Tibial nerve (tissue), 4 donors: ENCODE results near the gene GNA12. TPM values are rescaled to one million over a fixed set of nuclear protein-coding genes. Genes with fewer than 3 reads are reported as not detected.
"Not testable (repeated sequence)": the region's sequence is repeated elsewhere in the genome, so short reads cannot be mapped to it uniquely, and the experiment has no call there.

Experiments
- DNase-seq, 2 donors: peaks; one replicate each; pipeline ENCODE4 v3.0.0-alpha.2; 2019; ENCODE audit warnings: low spot score in 2 of 2
- H3K27ac ChIP-seq, 4 donors: fragments of 200-600 bp; sonication (generic) in 3 of 4; one replicate each; pipeline ENCODE4 v1.5.1; 2017 to 2019; ENCODE audit warnings: mild to moderate bottlenecking in 1 of 4
- H3K27me3 ChIP-seq, 2 donors: fragments of 200-600 bp; sonication (generic) in 1 of 2; one replicate each; pipeline versions ENCODE4 v1.5.1 to v1.6.0; 2017 to 2019
- H3K36me3 ChIP-seq, 3 donors: fragments of 200-600 bp; sonication (generic); one replicate each; pipeline ENCODE4 v1.5.1; 2018 to 2019
- H3K4me1 ChIP-seq, 4 donors: fragments of 200-600 bp; sonication (generic) in 3 of 4; one replicate each; pipeline ENCODE4 v1.5.1; 2017 to 2019
- H3K4me3 ChIP-seq, 4 donors: fragments of 200-600 bp; sonication (generic) in 3 of 4; one replicate each; pipeline ENCODE4 v1.5.1; 2017 to 2019; ENCODE audit warnings: mild to moderate bottlenecking in 1 of 4, moderate library complexity in 1 of 4
- H3K9me3 ChIP-seq, 4 donors: fragments of 200-600 bp; sonication (generic) in 3 of 4; one replicate each; pipeline ENCODE4 v1.5.1; 2017 to 2019
- EP300 ChIP-seq, 2 donors: sonication (generic); formaldehyde crosslinking; IDR thresholded peaks; one replicate each; pipeline ENCODE4 v1.6.1; 2017; ENCODE audit warnings: antibody characterized with exemption in 2 of 2, mild to moderate bottlenecking in 1 of 2
- POLR2A ChIP-seq, 2 donors: fragments of 450-650 bp; IDR thresholded peaks; one replicate each; pipeline ENCODE4 v1.6.1; 2017; ENCODE audit warnings: antibody characterized with exemption in 2 of 2, mild to moderate bottlenecking in 2 of 2, moderate library complexity in 2 of 2
- WGBS, 2 donors: methylation state at CpG; one replicate each; pipeline ENCODE4 v1.1.5; 2018; 5-methylcytosine and 5-hydroxymethylcytosine counted together
- total RNA-seq, 4 donors: library from RNA; depleted of rRNA; stranded (reverse); fragments of >200 nt; gene quantifications; one replicate each; pipeline ENCODE4 v1.1.0, GENCODE V29; 2016
- TF ChIP-seq, protein P1 (sequence below), 5 experiments: fragments of 200-600 bp in 3 of 5; fragments of 450-650 bp in 2 of 5; sonication (generic) in 3 of 5; IDR thresholded peaks; one replicate each; pipeline ENCODE4 v1.5.1; 2016 to 2019; ENCODE audit warnings: antibody characterized with exemption in 5 of 5, mild to moderate bottlenecking in 3 of 5, moderate library complexity in 2 of 5

Gene GNA12
- total RNA-seq, 4 donors from 2014 or later, result 21.3 to 36.0 (median 29.4) TPM

DNA sequence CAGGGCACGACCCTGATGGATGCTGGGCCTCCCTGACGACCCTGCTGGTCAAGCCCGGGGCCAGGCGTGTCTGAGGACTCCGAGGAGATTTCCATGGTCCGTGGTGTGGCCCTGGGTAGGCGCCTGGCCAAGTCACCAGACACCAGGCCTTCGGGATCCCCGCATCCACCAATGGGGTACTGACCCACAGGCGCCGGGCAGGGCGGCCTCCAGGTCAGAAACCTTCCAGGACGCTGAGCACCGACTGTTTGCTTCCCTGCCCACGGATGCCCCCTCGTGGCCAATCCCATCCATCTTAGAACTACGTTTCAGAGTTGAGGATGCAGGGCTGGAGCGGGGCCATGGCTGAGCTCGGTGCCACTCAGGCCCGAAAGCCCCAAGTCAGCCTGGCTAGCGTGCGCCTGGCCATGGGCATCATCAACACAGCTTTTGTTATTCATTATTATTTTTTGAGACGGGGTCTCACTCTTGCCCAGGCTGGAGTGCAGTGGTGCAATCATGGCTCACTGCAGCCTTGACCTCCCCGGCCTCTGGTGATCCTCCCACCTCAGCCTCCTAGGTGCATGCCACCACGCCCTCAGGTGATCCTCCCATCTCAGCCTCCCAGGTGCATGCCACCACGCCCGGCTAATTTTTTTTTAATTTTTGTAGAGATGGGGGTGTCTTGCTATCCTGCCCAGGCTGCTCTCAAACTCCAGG is 163.2 kb downstream of the GNA12 start:
- H3K4me1 ChIP-seq, result peaks cover 0 to 9% (median 0%) of the 10 kb centered on the region in 4 donors
- no peak overlapping the region for H3K27ac ChIP-seq
- H3K9me3 ChIP-seq, result peaks cover 0 to 6% (median 0%) of the 10 kb centered on the region in 4 donors
- peak; percentile 67 to 80 for DNase-seq
- peaks cover 0 to 17% of the 10 kb centered on the region in 2 donors for H3K27me3 ChIP-seq
- no peaks in the 10 kb centered on the region for H3K36me3 ChIP-seq
- no peak for TF ChIP-seq POLR2A (IDR thresholded peaks at IDR 0.05)
- TF ChIP-seq, protein P1, sequence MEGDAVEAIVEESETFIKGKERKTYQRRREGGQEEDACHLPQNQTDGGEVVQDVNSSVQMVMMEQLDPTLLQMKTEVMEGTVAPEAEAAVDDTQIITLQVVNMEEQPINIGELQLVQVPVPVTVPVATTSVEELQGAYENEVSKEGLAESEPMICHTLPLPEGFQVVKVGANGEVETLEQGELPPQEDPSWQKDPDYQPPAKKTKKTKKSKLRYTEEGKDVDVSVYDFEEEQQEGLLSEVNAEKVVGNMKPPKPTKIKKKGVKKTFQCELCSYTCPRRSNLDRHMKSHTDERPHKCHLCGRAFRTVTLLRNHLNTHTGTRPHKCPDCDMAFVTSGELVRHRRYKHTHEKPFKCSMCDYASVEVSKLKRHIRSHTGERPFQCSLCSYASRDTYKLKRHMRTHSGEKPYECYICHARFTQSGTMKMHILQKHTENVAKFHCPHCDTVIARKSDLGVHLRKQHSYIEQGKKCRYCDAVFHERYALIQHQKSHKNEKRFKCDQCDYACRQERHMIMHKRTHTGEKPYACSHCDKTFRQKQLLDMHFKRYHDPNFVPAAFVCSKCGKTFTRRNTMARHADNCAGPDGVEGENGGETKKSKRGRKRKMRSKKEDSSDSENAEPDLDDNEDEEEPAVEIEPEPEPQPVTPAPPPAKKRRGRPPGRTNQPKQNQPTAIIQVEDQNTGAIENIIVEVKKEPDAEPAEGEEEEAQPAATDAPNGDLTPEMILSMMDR (IDR thresholded peaks at IDR 0.05), result peak; percentile 60 to 86 (median 64)
- 31 to 39% methylated on average over 21 to 27 of the region's 27 CpGs for WGBS, 2 donors
- H3K4me3 ChIP-seq, result no peak overlapping the region

DNA sequence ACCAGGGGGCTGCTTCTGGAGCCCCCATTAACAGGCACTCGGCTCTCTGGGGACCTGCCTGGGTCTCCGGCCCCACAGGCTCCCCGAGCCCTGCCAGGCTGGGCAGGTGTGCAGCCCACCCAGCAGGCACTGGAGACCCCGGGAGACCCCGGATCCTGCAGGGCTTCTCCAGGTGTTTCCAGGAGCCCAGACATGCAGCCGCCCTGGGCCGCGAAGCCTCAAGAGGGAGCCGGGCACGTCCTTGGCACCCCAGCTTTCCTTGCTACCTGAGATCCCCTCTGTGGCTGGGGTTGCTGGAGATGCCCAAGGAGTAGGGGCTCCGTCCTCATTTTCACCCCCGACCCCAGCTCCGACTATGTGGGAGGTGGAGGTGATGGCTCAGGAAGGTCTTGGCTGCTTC is 163.9 kb downstream of the GNA12 start:
- peaks cover 0 to 9% (median 0%) of the 10 kb centered on the region in 4 donors for H3K4me1 ChIP-seq
- no peaks in the 10 kb centered on the region for H3K36me3 ChIP-seq
- no peak for DNase-seq
- 87% methylated on average over 10 to 11 of the region's 13 CpGs for WGBS, 2 donors
- no peak overlapping the region for H3K27ac ChIP-seq
- TF ChIP-seq EP300 (IDR thresholded peaks at IDR 0.05), result no peak
- TF ChIP-seq, protein P1 (IDR thresholded peaks at IDR 0.05), result no peak
- TF ChIP-seq POLR2A (IDR thresholded peaks at IDR 0.05), result no peak
- peaks cover 0 to 10% of the 10 kb centered on the region in 2 donors for H3K27me3 ChIP-seq
- H3K4me3 ChIP-seq, result no peak overlapping the region
- peaks cover 0 to 9% (median 0%) of the 10 kb centered on the region in 4 donors for H3K9me3 ChIP-seq

DNA sequence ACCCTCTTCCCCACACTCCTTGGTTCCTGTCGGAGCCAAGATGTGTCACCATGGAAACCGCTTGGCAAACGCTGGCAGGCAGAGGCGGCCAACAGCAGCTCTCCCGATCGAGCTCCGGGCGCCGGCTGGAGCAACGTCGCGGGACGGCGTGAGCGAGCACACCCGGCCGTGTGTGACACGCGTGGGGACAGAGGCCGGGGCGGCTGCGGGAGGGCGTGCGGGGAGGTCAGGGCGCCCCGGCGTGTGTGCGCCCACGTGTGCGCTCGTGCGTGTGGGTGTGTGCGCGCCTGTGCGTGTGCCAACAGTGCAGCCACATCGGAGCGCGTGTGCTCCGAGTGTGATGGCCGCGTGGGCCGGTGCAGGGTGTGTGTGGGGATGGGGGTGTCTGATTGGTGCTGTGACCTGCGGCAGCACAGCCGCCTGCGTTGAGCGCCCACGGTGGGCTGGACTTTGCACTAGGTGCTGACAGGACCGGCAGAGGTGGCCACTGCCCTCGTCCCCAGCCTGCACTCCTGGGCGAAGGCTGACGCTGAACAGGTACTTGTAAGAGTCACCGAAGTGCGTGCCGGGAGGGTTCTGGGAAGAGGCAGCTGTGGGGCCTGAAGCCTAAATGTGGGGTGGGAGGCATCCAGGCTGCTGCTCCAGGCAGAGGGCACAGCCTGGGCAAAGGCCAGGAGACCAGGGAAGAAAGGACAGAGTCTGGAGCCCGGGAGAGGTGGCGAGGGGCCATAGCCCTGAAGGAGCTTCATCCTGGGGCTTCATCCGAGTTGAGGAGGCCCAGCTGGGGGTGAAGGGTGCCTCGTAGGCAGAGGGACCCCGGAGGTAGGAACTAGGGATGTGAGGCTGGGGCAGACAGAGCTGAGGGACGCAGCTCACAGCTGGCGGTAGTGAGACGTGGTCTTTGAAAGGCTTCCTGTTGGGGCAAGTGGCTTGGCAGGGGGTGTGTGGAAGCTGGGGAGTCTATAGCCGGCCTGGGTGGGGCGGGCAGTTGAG is 164.7 kb downstream of the GNA12 start:
- H3K4me1 ChIP-seq, H3K27me3 ChIP-seq, DNase-seq, H3K27ac ChIP-seq, H3K36me3 ChIP-seq, H3K4me3 ChIP-seq: not testable (repeated sequence)
- WGBS, 2 donors, result 63 to 76% methylated on average over 40 to 64 of the region's 64 CpGs
- H3K9me3 ChIP-seq, result peaks cover 0 to 13% (median 0%) of the 10 kb centered on the region in 4 donors

DNA sequence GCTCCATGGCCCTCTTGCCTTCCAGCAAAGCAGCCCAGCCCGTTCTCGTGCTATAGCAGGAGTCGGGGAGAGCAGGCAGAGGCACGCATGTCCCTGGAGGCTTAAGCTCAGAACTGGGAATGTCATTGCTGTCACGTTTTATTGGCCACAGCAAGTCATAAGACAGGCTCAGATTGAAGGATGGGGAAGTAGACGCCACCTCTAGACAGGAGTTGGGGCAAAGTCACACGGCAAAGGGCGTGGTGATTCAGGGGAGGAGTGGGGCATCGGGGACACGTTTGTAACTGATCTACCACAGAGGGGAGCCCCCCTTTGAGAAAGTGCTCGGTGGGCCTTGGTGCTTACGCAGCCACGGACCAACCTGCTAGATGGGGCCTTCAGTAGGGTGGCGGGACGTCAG is 165.7 kb downstream of the GNA12 start:
- peaks cover 0 to 23% (median 0%) of the 10 kb centered on the region in 4 donors for H3K9me3 ChIP-seq
- H3K4me1 ChIP-seq, H3K27me3 ChIP-seq, H3K27ac ChIP-seq, H3K4me3 ChIP-seq, H3K36me3 ChIP-seq, DNase-seq: not testable (repeated sequence)
- WGBS, 2 donors, result 81 to 84% methylated on average over 10 to 13 of the region's 15 CpGs

Other genes with a start within 250 kb of the GNA12 start
- 10 to 100 TPM in 3 of 4 donors, 1 to 10 TPM in 1; 7.2 to 43.2 (median 15.7) TPM for gene TTYH3, start 212.3 kb downstream of the GNA12 start, total RNA-seq
- 1 to 10 TPM in 2 of 4 donors, under 1 TPM in 2; 0.39 to 1.7 (median 1.2) TPM for gene AMZ1, start 156.1 kb downstream of the GNA12 start, total RNA-seq
- 1 to 10 TPM; 2.0 to 4.8 (median 3.1) TPM for gene CARD11, start 199.6 kb upstream of the GNA12 start, total RNA-seq